Activated T-cell treated with anti-CD3 and anti-CD28 coated beads, Interleukin-2, amount 50 U/mL, for 1 hour (primary cell): Measurements from ENCODE around the gene B3GALNT2.
"Not testable (repeated sequence)": the region's sequence is repeated elsewhere in the genome, so short reads cannot be mapped to it uniquely, and the experiment has no call there.

Experiments
- DNase-seq: peaks from one replicate; pipeline ENCODE4 v3.0.0-alpha.2; 2020

Gene B3GALNT2

DNA sequence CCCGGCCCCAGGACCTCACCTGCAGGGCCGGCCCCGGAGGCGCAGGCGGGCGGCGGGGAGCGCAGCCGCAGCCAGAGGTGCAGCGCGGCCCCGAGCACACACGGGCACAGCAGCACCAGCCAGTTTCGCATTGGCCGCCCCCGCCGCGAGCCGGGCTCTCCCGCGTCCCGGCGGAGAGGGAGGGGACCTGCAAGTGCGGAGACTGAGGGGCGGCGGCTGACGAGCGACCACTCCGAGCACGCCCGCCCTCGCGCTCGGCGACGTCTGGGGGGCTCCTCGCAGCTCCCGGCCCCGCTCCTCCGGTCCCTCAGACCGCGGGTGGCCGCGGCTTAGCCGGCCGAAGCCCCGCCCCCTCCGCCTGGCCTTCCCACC, at the start of gene B3GALNT2:
Gene B3GALNT2 (minus strand): TSS at position 331 of the 372 bp plus-strand sequence. CDS start 200 bp downstream, at position 131.
- DNase-seq, result no peak

DNA sequence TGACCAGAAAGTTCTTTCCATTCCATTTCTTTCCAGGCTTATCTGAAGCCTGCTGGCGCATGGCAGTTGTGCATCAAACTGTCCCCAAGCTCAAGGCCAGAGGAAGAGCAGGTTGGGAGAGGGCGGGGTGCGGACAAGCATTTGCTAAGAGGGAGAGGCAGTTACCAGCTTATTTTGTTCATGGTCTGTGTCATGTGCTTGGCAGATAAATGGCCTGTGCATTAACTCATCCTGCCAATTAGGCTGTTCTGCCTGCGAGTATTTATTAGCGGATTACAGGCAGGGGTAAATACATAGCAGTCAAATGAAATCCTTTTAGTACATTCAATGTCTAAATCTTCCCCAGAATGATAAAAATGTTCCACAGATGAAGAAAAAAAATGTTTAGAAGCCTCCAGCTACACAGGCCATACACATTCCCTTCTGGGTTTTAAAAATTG, 48.9 kb upstream of the B3GALNT2 start:
- DNase-seq, result no peak

DNA sequence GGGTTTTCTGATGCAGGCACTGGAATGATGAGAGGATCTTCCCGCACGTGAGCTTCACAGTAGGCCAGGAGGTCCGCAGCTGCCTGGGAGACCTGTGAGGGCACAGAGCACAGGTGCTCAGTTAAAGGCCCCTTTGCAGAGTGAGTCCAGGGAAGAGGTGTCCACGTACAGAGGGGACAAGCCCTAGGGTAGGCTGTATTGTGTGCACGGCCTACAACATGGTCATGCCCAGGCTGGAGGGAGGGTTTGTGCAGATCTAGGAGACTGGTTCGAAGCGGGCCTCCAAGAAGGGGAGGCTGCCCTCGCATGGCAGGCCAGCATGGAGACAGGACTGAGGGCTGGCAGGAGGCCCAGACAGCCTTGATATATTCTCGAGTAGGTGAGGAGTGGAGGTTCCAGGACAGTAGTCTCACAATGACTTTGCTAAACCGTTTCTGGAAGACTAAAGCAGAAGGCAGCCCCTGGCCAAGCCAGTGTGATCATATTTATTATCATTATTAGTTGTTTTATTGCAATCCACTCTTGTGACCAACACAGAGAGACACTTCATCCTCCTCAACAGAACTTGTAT, 48.0 kb upstream of the B3GALNT2 start:
- no peak for DNase-seq

DNA sequence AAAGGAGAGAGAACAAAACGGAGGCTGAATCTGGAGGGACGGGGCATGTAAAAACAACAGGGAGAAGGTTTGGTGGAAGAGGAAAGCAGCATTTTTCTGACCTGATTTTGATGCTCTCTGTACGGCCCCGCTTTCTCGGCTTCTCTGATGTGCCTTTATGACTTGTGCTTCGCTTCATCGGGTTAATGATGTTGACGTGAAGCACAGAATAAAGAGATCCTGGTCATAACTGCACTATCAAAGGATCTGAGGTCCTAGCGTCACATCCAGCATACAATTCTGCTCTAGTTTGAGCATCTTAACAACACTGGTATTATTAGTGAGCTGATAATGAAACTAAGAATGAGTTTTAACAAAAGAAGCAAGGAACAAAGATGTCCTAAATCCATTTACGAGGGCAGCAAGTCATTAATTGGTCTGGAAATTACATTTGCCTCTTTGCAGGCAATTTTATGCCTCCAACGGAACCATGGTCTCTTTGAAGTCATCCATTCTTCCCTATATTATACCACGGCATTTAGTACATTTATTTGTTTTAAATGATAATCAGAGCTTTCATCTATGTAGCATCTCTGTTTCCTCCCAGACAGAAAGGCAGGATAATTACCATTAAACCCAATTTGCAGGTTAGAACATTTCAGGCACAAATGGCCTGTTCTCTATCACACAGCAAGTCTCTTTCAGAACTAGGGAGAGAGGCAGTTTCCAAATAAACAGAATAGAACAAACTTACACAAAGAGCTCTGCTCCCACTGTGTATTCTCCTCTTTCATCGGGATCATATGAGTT, 45.3 kb upstream of the B3GALNT2 start:
- DNase-seq, result no peak

DNA sequence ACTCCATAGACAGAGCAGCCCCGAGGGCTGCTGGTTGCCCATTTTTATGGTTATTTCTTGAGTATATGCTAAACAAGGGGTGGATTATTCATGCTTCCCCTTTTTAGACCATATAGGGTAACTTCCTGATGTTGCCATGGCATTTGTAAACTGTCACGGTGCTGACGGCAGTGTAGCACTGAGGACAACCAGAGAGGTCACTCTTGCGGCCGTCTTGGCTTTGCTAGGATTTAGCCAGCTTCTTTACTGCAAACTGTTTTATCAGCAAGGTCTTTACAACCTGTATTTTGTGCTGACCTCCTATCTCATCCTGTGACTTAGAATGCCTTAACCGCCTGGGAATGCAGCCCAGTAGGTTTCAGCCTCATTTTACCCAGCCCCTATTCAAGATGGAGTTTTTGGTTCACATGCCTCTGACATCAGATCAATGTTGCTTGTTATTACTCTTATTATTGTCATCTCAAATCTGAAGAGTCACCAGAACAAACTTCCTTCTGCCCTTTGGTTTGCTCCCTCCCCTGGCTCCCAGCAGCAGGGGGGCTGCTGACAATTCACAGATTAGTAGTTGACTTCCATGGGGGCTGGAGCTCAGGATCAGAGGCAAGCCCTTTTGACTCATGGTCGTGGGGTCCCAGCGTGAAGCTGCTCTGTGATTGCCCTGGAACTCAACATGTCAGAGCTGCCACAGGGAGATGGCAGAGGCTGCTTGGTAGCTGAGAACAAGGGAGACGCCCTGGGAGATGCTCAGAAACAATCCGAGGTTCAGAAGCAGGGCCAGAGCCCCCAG, 42.3 kb upstream of the B3GALNT2 start:
- DNase-seq, result not testable (repeated sequence)

DNA sequence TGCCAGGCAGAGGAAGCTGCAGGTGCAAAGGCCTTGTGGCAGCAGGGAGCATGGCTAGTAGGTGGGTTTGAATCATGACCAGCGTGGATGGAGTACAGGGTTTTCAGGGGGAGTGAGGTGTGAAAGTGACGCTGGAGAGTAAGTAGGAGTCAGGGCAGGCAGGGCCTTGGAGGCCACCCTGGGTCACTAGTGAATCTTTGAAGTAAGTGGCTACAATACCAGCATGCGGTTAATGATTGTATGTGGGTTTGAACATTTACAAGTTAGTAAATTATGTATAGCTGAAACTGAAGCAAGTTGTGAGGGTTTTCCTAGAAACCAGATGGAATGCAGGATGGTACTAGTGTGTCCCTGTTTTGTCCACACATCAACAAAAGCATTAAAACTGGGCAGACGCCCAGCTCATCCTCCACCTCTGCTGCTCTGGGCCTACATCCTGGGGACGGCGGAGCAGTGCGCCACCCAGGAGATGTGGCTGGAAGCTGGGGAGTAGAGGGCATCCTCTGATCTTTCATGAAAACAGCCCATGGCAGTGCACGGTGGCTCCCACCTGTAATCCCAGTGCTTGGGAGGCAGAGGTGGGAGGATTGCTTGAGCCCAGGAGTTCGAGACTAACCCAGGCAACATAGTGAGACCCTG, 41.2 kb upstream of the B3GALNT2 start:
- no peak for DNase-seq

DNA sequence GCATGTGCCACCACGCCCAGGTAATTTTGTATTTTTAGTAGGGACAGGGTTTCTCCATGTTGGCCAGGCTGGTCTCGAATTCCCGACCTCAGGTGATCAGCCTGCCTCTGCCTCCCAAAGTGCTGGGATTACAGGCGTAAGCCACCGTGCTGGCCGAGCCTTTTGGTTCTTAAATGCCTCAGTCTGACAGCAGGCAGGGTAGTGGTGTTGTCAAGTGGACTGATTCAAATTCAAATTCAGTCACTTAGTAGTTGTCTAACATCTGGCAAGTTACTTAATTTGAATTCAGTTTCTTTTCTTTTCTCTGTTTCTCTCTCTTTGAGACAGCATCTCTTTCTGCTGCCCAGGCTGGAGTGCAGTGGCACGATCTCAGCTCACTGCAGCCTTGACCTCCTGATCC, 38.6 kb upstream of the B3GALNT2 start:
- not testable (repeated sequence) for DNase-seq

DNA sequence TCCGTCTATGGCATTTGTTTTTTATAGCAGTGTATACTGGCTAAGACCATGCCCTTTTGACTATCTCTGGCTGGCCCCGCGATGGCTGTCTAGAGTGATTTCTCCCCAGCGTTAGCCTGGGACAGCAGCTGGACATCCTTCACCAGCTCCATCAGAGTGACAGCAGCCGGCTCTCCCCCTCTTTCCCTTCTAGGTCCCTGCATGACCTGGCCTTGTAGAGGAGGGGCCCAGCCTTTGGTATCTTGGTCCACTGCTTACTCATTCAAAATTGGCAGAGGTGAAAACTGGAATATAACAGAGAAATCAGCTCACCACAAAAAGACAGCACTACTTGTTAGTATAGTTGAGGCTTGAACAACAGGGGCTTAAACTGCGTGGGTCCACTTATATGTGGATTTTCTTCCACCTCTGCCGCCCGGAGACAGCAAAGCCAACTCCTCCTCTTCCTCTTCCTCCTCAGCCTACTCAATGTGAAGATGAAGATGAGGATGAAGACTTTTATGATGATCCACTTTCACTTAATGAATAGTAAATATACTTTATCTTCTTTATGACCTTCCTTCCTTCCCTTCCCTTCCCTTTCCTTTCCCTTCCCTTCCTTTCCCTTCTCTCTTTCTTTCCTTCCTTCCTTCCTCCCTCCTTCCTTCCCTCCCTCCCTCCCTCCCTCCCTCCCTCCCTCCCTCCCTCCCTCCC, 29.4 kb upstream of the B3GALNT2 start:
- no peak for DNase-seq

DNA sequence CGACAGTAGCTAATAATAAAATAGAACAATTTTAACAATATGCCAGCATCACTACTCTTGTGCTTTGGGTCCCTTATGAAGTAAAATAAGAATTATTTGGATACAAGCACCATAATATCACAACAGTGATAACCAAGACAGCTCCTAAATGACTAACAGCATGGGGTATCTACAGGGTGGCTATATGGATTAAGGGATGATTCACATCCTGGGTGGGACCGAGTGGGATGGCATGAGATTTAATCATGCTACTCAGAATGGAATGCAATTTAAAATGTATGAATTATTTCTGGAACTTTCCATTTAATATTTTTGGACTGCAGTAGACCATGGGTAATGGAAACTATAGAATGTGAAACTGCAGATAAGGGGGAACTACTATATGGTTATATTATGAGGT, 28.1 kb upstream of the B3GALNT2 start:
- DNase-seq, result no peak

DNA sequence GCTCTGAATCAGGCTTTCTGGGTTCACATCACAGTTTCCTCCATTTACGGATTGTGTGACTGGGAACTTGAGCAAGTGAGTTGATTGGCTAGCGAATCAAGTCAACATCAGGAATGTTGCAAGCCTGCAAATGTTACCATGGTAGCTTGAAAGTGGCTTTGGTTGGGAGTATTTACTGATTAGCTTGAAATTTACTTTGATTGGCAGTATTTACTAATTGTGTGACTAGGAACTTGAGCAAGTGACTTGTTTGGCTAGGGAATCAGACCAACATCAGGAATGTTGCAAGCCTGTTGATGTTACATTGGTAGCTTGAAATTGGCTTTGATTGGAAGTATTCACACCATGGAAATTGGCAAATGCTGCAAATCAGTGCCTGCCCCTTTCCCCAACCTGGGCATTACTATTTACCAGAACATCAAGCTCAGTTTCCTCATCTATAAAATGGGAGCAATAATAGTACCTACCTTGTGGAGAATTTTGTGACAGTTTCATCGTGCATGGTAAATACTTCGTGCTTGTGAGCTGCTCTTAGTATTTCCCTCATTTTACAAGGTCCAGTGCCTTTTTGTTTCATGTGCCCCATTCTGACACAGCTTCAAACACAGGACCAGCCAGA, 23.1 kb upstream of the B3GALNT2 start:
- no peak for DNase-seq

DNA sequence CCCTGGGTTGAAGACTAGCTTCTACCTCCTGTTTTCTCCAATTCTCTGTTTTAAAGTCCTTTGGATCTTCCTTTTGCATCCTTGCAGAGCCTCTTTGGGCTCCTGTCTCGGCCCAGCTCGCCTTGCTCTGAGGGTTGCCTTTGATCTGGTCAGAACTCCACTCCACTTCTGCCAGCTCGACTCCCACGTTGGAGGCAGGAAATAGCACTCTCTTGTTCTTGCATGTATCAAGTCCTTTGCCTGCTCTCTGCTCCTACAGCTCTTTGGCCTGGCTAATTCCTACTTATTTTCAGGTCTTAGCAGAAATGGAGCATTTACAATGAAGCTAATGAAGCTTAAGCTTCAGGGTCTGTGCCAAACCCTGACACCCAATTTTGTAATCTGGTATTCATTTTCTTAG, 21.1 kb upstream of the B3GALNT2 start:
- DNase-seq, result no peak

DNA sequence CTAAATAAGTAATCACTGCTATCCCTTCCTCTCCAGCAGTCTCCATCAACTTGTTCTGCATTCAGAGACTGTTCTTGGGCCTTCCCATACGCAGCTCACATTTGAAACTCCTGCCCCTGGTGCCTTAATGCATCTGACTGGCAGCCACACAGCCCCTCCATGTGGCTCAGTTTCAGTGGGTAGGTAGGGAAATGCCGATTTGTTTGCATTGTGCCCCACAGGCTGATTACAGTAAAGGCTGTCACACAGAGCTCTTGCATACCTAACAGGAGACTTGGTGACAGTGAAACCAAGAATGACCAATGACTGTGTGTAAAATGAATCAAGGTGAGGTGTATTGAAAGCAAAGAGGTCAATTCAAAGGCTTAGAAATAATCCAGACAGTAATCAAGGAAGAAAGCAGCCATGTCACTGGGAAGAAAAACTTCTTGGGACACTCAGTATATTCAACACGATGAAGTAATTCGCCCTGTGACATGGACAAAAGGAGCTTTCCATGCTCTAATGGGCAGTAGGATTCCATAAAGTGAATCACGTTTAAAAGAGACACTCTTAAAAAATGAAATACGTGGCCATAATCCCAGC, 12.7 kb upstream of the B3GALNT2 start:
- DNase-seq, result no peak

DNA sequence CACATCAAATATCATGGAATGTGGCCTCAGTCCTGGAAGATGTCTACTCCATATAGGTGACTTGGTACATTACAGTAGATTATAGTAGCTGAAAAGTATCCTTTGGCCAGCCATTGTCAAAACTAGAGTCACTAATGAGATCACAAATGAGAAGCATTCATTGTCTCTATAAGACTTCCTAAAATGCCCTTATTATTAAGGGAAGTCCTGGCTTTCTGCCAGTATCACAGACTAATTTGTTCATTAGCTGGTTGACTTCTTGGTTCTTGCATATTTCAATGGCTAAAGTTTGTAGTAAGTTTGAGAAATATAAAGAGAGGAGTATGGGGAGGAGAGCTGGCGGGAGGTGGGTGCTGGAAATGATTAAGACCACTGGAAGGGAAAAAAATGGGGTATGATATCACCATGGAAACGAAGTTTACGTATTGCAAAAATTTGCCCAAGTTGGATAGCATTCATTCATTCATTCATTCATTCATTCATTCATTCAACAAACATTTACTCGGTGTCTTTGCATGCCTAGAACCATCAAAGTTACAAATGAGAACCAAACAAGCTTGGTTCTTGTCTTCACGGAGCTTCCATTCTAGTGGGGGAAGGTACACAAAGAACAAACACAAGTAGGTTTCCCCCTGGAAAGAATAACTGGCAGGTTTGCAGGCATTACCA, 11.7 kb upstream of the B3GALNT2 start:
- no peak for DNase-seq

DNA sequence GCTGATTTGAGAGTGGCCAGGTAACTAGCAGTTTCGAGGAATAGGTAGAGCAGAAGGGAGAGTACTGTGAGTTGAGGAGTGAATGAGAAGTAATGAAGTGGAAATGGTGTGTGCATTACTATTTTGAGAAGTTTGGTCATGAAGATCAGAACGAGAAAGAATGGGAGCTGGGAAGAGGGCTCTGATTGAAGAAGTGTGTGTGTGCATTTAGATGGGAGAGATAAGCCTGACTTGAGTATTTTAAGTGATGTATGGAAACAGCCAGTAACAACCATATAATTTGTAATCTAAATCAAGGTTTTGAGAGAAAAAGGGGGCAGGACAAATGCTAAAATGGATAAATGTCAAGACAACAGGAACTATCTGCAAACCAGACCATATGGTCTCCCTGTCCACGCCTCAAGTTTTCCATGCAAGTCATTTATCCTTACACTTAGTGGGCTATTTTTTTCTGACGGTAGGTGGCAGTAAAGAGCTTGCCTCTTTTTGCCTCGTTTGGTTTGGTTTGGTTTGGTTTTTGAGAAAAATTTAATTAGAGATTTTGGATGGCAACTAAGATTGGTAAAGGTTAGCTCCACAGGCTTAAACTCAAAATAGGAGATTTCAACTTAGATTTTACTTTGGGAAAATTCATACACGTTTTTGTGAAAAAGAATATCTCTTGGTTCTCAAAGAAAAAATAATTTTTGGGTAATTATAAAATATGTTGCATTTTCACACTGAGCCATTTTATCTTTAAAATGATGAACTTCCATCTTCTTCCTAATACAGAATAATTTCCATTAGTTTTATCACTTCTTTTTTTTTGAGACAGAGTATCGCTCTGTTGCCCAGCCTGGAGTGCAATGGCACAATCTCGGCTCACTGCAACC, 9.5 kb upstream of the B3GALNT2 start:
- no peak for DNase-seq

DNA sequence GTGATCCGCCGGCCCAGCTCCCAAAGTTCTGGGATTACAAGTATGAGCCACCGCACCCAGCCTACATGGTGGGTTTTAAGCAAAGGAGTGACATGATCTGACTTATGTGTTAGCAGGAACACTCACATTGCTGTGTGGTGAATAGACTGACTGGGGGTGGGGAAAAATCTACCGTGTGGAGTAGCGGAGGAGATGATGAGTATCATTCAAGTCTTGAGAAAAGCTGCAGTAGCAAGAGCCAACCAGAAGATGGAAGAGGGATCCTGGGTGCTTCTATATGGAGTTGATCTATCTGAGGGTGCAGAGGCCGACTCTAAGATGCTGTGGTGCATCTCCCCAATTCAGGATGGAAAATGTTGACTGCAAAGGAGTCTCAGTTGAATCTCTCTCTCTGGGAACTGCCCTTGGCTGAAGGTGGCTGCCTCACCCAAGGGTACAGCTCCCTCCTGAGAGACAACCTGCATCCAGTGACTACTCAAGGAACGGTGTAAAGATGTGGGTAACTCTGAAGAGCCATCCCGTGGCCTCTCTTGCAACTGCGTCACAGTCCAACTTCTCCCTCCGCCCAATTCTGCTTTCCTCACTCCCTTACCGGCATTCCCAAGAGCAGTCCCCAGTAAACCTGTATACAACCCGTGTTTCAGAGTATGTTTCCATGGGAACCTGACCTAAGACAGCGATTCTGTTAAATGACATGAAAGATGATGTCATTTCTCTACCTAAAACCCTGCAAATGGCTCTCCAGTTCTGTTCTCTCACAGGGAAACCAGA, 7.4 kb upstream of the B3GALNT2 start:
- no peak for DNase-seq

DNA sequence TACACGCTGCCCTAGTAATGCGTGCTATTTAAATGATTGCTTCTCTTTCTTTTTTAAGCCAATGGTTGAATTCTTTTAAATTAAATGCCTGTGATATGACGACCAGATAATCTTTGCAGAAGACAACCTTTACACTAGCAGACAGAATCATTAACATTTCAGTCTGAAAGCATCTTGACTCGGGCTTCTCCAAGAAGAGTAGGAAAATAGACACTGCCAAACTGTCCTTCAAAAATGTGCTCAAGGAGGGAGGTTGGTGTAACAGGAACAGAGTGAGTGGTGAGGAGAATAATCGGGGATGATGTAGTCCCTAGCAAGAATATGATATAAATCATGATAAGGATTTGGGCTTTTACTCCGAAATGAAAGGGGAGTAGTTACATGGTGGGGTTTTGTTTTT, 6.6 kb upstream of the B3GALNT2 start:
- DNase-seq, result no peak

DNA sequence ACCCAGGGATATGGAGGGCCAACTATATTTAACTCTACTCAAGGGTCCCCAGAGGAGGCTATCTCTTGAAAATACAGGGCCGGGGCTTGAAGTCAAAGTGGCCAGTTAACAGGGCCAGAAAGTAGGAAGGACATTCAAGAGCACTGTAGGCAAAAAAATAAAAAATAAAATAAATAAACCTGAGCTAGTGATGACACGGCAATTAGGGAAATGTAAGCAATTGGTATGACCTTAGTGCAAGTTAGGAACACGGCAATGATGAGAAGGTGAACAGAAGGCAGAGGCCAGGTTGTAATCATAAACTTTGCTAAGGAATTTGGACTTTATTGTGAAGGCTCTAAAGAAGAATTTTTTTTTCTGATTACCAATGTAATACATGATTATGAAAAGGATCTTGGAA, 3.4 kb upstream of the B3GALNT2 start:
- DNase-seq, result no peak

DNA sequence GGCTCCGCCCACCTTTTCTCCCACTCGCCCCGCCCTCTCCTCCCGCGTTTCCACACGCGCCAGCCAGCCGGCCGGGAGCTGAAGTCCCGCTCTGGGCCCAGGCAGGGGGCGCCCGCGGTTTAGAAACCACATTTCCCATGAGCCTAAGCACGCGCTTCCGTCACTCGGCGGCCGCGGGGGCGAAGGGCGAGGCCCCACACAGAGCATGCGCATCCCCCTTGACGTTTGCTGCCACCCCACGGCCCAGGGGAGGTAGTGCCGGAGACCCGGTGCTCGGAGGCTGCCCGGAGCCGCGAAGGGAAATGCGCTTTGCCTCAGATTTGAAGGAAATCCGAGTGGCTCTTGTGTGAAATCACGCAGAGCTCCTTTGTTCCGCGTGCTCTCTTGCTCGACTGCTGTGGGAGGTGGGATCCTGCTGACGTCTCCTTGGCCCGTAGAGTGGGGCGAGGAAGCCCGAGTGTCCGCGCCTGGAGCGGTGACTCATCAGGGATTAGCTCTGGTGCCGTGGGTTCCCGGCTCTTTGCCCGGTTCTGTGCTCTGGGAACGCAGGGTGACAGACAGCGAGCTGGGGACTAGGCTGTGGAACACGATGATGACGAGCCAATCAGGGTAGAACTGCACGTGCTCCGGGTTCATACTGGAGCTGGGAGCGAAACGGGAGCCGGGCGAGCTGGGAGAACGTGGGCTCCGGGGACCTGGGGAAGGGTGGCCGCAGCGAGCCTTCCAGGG, 406 bp upstream of the B3GALNT2 start:
- DNase-seq, result peak; percentile 97
